Islet precursor cell (in vitro differentiated cells): ENCODE data around the gene PDZRN3.

ENCODE experiments used
- DNase-seq: peaks from one replicate; pipeline ENCODE4 v3.0.0-alpha.2; 2018

Gene PDZRN3

GRCh38 chr3:73622091-73622805 is 2.5 kb downstream of the PDZRN3 start:
- peak; percentile 96 for DNase-seq

GRCh38 chr3:73621388-73621787 is 3.4 kb downstream of the PDZRN3 start:
- no peak for DNase-seq

DNA sequence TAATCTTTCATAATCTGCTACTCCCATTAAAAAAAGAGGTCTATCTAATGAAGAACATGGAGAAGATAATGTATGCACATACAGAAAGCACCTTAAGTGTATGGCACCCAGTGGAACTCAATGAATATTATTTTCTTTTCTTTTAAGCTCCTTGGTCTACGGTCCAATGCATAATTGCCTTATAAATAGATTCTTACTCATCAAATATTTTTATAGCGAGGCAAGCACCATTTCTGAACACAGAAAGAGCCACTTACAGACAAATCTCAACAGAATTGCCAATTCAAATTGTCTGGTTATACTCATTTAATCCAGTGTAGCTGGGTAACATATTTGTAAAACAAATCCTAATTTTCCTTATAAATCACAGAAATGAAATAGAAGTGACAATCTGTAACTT is 6.3 kb downstream of the PDZRN3 start:
- no peak for DNase-seq

- no peak for DNase-seq
Observed at GRCh38 chr3:73616056-73616455, 8.7 kb downstream of the PDZRN3 start.

DNA sequence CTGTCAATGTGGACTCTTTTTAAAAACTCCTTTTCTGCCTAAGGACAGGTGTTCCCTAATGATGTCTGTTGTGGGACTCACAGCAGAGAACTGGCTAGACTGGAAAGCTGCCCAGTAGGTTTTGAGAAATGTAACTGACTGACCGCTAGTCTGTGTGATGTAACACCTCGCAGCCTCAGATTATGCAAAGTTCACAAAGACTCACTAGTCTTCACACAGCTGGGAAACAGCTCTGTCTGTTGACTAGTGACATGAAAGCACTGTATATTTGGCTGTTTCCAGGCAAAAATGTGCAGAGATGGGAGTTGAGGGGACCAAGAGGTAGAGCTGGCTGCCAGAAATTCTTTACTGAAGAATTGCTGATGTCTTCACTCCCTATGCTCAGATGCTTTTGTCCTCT is 10.3 kb downstream of the PDZRN3 start:
- DNase-seq = peak; percentile 85

DNA sequence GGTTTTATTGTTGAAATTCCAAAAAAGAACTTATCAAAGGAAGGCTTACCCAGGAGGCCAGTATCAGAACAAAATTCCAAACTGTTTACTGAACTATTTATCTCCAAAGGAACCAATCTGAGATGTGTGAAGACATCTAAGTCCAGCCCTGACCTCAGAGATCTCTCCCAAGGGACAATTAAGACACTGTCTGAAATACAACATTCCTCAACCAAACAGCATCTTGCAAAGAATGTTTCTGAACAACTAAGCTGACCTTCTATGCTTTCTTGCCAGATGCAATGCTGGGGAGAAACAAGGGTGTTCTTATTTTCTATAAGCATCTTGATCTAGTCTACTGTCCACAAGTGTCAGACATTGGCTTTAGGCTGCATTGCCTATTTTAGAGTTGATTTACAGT is 13.6 kb downstream of the PDZRN3 start:
- no peak for DNase-seq

GRCh38 chr3:73610493-73610892 is 14.2 kb downstream of the PDZRN3 start:
- DNase-seq = no peak

- DNase-seq = peak; percentile 13
Observed at GRCh38 chr3:73609655-73610054, 15.1 kb downstream of the PDZRN3 start.

GRCh38 chr3:73609315-73609641 is 15.5 kb downstream of the PDZRN3 start:
- no peak for DNase-seq

DNA sequence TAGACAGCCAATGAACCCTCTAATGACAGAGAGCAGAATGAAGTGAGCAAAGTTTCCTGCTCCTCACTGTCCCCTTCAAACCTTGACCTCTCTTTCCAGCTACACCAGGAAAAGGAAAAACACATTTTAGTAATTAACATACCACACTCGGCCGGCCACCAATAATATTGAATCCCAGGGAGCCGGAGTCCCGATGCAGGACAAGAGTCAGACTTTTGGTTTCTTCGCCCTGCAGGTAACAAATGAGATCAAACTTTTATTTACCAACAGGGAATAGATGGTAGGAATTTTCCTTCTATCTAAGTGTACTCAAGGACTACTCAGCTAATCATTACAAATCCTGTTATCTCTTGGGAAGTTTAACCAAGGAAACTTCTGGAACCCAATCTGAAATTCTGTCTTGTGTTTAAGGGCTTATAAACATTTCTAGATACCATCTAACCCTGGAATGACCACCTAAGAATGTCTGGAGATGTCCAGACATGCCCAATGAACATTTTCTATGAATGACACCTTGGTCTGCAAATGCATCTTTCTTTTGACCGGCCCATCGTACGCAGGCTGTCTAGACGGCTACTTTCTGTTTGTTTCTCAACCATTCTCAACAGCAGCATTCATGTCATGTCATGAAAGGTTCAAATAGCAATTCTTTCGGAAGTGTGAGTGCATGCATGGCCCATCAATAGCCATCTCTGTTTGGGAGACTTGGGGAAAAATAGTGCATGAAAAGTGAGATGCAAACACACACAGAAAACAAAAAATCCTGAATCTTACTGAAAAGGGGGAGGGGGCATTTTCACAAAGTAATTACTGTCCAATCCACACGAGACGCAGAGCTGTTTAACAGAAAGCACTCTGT is 16.1 kb downstream of the PDZRN3 start:
- DNase-seq = peak; percentile 90

DNA sequence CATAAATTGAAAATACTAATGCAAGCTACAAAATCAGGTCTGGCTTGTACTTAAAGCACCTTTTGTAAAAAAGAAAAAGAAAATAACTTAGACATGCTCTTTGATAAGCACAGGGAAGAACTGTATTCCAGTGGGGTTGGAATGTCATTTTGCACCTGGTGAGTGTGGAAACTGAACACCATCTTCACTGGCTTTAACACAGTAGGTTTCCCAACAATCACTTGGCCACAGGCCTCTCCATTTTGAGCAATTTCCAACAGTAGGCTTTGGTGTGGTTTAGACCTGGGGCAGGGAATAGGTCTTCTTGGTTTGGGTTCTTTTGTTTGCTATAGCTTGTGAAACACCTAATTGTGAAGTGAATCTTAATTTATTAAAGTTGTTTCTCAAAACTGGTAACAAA is 18.9 kb downstream of the PDZRN3 start:
- DNase-seq = no peak

GRCh38 chr3:73605412-73605811 is 19.3 kb downstream of the PDZRN3 start:
- DNase-seq = no peak

- no peak for DNase-seq
Observed at GRCh38 chr3:73604451-73604850, 20.3 kb downstream of the PDZRN3 start.

DNA sequence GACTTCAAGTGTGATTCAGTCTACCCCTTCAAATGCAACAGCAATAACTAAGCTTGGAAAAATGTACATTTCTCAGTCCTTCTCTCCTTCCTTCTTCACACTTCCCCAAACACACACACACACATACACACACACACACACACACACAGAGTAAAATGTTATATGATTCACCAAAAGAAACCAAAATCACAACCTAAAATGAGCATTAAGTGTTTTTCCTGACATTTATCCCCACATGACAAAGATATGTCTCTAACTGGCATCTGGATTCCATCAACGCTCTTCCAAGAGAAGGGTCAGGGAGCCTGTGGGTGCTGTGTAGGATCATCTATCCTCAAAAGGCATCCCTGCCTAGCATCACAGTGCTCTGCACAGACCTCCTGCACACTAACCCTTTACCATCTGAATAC is 21.0 kb downstream of the PDZRN3 start:
- peak; percentile 80 for DNase-seq

GRCh38 chr3:73602170-73602569 is 22.6 kb downstream of the PDZRN3 start:
- peak; percentile 83 for DNase-seq

- no peak for DNase-seq
Observed at GRCh38 chr3:73601481-73601880, 23.3 kb downstream of the PDZRN3 start.

DNA sequence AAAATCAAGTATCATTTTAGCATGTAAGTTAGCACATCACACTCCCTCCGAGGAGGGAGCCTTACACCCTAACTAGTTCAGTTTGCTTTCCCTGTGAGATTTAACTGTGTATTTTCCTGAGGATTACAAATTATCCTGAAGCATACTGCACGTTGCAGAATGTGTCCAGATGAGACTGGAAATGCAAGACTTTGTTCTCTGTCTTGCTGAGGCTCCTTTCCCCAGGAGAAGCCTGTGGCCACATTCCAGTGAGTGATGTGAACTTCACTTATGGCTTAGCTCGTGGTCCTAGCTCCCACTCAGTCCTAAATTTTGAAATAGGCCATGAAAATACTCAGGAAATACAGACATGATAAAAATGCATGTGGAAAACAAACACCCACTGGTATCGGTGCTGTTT is 23.7 kb downstream of the PDZRN3 start:
- no peak for DNase-seq

- no peak for DNase-seq
Observed at GRCh38 chr3:73600293-73600938, 24.3 kb downstream of the PDZRN3 start.

GRCh38 chr3:73599605-73600004 is 25.1 kb downstream of the PDZRN3 start:
- no peak for DNase-seq

- no peak for DNase-seq
Observed at GRCh38 chr3:73597476-73597875, 27.3 kb downstream of the PDZRN3 start.

DNA sequence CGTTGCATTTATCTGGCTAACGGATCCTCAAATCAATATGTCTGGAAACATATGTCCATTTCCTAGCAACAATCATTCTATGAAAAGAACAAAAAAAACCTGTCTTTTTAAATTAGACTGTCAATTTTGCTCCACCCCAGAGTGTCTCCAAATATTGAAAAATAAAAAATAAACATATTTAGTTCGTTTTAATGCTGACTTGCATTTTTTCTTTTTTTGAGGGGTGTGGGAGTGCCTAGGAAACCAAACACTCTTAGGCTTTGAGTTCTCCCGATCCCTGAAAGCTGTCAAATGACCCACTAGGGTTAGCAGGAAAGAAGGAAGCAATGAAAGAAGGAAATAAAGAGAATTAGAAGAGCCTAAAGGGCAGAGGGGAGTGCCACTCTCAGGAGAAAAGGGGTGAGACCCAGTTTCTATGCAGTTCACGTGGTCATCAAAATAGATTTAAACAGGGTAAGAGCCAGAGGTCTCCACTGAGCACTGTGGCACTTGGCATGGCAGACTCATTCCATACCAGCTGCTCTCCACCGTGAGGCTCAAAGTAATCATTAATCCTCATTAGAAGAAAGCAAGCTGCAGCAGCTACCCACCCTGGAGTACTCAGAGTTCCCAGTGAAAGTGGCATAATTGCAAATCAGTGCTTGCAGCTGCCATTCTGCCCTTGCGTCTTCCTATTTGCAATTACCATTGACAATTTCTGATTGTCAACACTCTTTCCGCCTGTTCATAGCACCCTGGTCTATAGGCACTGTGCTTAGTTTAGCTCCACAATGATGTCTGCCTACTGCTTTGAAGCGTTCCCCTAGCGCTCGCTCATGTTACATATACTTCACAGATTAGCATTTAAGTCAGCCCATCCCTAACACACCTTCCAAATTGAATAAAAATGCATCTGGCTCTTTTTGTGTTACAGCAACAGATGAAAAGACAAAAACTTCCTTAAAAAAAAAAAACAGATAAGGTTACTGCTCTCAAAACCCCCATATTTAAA is 32.3 kb downstream of the PDZRN3 start:
- DNase-seq = no peak

DNA sequence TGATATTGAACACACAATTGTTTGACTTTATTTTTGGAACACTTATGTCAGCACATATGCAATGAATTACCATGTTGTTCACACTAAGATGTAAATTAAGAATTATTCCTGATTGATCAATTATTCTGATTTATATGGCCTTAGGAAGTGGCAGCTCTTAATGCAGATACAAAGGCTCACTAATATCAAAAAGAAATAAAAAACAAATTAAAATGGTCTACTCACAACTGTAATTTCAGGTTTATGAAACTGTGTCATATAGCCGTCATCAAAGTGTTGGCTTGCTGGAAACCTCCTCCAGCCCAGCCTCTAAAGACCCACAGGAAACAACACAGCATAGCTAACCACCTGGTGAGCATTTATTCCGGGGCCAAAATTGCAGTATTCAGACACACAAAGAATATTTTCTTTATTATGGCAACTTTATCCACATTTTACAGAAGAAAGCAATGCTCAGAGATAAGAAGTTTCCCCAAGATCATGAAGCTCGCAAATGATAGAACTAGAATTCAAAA is 33.4 kb downstream of the PDZRN3 start:
- DNase-seq = no peak
